ENCODE data around the gene LAMTOR2. TPM values are rescaled to one million over a fixed set of nuclear protein-coding genes. Genes with fewer than 3 reads are reported as not detected.
A peak's percentile ranks its signal among the peaks of the same experiment; 100 is the strongest.

Gene LAMTOR2
- total RNA-seq, 1 donor from 2014 or later = 60.1 TPM

DNA sequence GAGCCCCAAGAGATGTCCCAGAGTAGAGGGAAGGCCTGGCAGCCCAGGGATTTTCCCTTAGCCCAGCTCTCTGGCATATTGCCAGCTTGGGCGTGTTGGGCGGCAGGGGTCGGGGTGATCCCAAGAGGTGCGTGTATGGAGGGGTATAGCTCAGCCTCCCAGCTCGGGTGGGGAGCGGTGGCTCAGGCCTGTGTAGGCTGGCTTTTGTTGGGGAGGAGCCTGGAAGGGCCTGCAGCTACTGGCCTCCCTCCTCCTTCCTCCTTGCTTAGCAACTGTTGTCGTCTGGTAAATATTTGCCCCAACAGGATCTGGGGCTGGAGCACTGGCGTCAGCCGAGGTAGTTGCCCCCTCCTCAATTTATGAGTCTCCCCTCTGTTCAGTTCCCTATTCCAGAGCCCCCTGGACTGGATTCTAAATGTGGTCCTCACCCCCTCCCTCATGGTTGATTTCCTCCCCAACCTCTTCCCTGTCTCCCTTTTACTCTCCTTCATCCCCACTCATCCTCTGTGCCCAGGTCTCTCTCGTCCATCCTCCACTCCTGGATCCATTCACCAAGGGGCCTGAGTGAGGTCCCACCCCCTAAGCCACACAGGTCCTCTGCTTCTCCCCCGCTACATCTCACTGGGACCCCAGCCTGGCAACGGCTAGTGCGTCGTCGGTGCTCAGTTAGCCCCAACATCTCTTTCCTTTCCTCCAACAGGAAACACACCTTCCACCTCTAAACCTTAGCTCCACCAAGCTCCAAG is 49.7 kb downstream of the LAMTOR2 start:
- H3K4me3 Mint-ChIP-seq (ENCODE audit: unreplicated experiment) = peak overlapping the region; percentile 65
- Histone ChIP-seq H3K79me2 (ENCODE audit: insufficient read depth, low read length) (peaks cover 24% of the 10 kb centered on the region), H2AFZ (ENCODE audit: low read depth, low read length) (no peak overlapping the region), H3K9ac (ENCODE audit: low read length) (peak overlapping the region; percentile 90), H3K4me1 (ENCODE audit: insufficient read depth, low read length) (peaks cover 54% of the 10 kb centered on the region), H3K27ac (ENCODE audit: low read depth, low read length) (peak overlapping the region; percentile 88), H3K36me3 (ENCODE audit: insufficient read depth, low read length) (no peaks in the 10 kb centered on the region), H4K20me1 (ENCODE audit: insufficient read depth, low read length) (no peaks in the 10 kb centered on the region), H3K9me3 (ENCODE audit: insufficient read depth, low read depth, low read length) (no peaks in the 10 kb centered on the region), H3K4me3 (ENCODE audit: insufficient read depth, low read depth, low read length) (no peak overlapping the region), H3K4me2 (ENCODE audit: low read length) (peak overlapping the region; percentile 62), H3K27me3 (ENCODE audit: insufficient read depth, low read length) (no peaks in the 10 kb centered on the region)
- DNase-seq (ENCODE audit: low read depth) (peak; percentile 72), FAIRE-seq (no peak)
- peaks cover 54% of the 10 kb centered on the region for H3K4me1 Mint-ChIP-seq (ENCODE audit: low read depth, unreplicated experiment)
- H3K27ac Mint-ChIP-seq (ENCODE audit: unreplicated experiment) = peak overlapping the region; percentile 100
- no peak for TF ChIP-seq EZH2 (IDR thresholded peaks at IDR 0.05; ENCODE audit: insufficient read depth, low read length)
- TF ChIP-seq, protein P1, sequence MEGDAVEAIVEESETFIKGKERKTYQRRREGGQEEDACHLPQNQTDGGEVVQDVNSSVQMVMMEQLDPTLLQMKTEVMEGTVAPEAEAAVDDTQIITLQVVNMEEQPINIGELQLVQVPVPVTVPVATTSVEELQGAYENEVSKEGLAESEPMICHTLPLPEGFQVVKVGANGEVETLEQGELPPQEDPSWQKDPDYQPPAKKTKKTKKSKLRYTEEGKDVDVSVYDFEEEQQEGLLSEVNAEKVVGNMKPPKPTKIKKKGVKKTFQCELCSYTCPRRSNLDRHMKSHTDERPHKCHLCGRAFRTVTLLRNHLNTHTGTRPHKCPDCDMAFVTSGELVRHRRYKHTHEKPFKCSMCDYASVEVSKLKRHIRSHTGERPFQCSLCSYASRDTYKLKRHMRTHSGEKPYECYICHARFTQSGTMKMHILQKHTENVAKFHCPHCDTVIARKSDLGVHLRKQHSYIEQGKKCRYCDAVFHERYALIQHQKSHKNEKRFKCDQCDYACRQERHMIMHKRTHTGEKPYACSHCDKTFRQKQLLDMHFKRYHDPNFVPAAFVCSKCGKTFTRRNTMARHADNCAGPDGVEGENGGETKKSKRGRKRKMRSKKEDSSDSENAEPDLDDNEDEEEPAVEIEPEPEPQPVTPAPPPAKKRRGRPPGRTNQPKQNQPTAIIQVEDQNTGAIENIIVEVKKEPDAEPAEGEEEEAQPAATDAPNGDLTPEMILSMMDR (IDR thresholded peaks at IDR 0.05; ENCODE audit: insufficient read depth, low read depth, low read length) = no peak
- peaks cover 13% of the 10 kb centered on the region for H3K36me3 Mint-ChIP-seq (ENCODE audit: low read depth, unreplicated experiment)
- no peaks in the 10 kb centered on the region for H3K9me3 Mint-ChIP-seq (ENCODE audit: unreplicated experiment)
- no peaks in the 10 kb centered on the region for H3K27me3 Mint-ChIP-seq (ENCODE audit: low read depth, unreplicated experiment)

DNA sequence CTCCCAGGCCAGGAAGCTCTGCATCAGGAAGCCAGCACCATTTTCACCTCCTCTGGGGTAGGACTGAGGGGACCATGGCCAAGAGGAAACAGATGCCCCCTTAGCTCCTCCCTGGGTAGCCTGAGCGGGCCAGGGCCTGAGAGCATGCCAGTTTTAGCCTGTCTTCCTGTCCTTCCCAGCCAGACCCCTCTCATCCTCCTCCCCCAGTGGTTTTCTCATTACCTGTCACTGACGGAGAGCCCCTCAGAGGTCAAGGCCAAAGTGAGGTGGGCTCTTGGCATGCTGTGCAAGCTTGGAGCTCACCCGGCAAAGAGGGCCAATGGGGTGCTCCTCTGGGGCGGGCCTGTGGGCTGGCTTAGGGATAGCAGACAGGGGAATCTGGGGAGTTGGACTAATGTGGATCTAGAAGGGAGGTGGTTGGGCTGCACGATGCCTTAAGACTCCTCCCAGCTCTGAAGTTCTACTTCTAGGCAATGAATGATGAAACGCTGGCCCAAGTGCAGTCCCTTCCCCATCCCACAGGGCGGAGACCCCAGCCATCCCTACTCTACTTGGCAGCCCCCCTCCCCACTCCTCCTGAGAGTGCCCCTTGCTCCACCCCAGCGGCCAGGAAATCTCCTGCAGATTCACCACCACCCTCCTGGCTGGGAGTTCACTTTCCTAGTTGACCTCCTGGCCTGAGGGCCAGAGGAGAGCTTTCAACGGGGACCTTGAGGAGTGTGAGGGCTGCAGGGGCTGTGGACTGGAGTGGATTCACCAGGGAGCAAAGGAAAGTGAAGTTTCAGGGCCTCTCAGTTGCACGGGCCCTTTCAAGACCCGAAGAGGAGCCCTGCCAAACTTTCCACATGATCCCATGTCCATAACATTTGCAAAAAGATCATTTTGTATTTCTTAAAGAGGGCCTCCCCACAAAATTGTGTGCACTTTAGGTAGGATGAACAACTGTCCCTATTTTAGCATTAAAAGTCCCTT is 50.6 kb downstream of the LAMTOR2 start:
- Histone ChIP-seq H3K27me3 (ENCODE audit: insufficient read depth, low read length) (no peaks in the 10 kb centered on the region), H3K79me2 (ENCODE audit: insufficient read depth, low read length) (peaks cover 21% of the 10 kb centered on the region), H3K36me3 (ENCODE audit: insufficient read depth, low read length) (no peaks in the 10 kb centered on the region), H3K9ac (ENCODE audit: low read length) (peak overlapping the region; percentile 90), H3K4me2 (ENCODE audit: low read length) (peak overlapping the region; percentile 78), H2AFZ (ENCODE audit: low read depth, low read length) (no peak overlapping the region), H4K20me1 (ENCODE audit: insufficient read depth, low read length) (no peaks in the 10 kb centered on the region), H3K27ac (ENCODE audit: low read depth, low read length) (peak overlapping the region; percentile 88), H3K4me3 (ENCODE audit: insufficient read depth, low read depth, low read length) (no peak overlapping the region), H3K4me1 (ENCODE audit: insufficient read depth, low read length) (peaks cover 54% of the 10 kb centered on the region), H3K9me3 (ENCODE audit: insufficient read depth, low read depth, low read length) (no peaks in the 10 kb centered on the region)
- FAIRE-seq (no peak), DNase-seq (ENCODE audit: low read depth) (no peak)
- Mint-ChIP-seq H3K36me3 (ENCODE audit: low read depth, unreplicated experiment) (peaks cover 13% of the 10 kb centered on the region), H3K9me3 (ENCODE audit: unreplicated experiment) (no peaks in the 10 kb centered on the region), H3K27me3 (ENCODE audit: low read depth, unreplicated experiment) (no peaks in the 10 kb centered on the region), H3K4me1 (ENCODE audit: low read depth, unreplicated experiment) (peaks cover 54% of the 10 kb centered on the region), H3K4me3 (ENCODE audit: unreplicated experiment) (peak overlapping the region; percentile 69), H3K27ac (ENCODE audit: unreplicated experiment) (peak overlapping the region; percentile 100)
- no peak for TF ChIP-seq EZH2 (IDR thresholded peaks at IDR 0.05; ENCODE audit: insufficient read depth, low read length)
- TF ChIP-seq, protein P1 (IDR thresholded peaks at IDR 0.05; ENCODE audit: insufficient read depth, low read depth, low read length) = no peak
